HG03432 (cell line): ENCODE data around the gene DMBT1.

ENCODE experiments used
- ATAC-seq: cut with Tn5 transposase; IDR thresholded peaks from one replicate; pipeline ENCODE4 v1.9.1; 2021; ENCODE audit warnings: mild to moderate bottlenecking, moderate library complexity; ENCODE audit not compliant: unreplicated experiment

DMBT1 gene

DNA sequence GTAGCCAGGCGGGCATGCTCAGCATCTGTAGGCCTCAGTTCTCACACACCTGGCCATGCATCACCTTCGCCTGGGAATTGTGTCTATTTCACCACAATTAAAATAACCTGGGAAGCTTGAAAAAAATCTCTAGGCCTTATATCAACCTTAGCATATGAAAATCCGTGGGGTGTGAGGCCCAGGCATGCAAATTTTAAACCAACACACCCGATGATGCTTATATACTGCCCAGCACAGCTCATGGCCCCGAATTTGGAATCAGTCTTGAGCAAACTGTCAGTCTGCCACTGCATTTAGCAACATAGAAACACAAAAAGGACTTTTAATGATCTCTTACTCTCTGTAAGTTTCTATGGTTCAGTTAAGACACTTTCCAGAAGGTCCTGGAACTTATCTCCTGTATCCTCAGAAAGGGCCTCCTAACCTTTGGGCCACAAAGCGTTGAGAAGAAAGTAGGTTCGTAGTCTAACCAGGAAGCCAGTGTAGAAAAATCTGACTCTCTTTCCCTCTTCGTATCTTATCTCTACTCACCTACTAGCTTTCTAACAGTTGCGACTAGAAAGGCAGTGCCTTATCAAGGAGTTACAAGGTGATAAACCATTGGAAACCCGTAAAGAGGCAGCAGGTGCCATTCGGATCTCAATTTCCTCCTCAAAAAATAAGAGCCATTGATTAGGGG, 12.0 kb upstream of the DMBT1 start:
- no peak for ATAC-seq

DNA sequence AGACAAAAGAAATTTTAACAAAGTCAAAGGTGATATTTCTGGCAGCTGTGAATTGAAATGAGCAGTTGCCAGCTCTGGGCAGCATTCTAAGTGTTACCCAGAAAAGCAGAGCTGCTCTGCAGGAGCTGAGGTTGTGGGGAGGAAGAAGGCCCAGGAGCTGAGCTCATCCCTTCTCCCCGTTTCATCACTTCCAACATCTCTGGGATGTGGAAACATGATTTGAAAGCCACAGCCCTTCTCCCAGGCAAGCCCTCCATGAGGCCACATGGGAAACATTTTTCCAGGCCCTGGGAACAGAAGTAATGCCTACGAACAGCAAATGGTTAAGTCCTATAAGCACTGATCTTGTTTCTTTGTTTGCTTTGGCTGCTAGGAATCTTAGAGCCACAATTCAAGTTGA, 10.9 kb upstream of the DMBT1 start:
- no peak for ATAC-seq

DNA sequence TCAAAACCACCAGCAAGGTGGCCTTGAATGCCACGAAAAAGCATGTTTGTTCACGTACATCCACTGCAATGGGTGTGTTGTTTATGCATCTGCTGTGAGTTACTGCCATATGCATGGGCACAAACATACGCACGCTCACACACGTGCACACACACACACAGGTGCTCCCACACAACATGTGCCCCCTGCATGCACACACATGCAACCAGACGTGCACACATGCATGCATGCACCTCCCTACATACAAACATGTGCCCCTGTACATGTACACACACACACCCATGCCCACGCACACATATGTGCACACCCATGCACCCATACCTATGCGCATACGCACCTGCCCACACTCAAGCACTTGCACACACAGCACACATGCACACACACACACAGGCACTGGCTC, 10.1 kb upstream of the DMBT1 start:
- no peak for ATAC-seq

DNA sequence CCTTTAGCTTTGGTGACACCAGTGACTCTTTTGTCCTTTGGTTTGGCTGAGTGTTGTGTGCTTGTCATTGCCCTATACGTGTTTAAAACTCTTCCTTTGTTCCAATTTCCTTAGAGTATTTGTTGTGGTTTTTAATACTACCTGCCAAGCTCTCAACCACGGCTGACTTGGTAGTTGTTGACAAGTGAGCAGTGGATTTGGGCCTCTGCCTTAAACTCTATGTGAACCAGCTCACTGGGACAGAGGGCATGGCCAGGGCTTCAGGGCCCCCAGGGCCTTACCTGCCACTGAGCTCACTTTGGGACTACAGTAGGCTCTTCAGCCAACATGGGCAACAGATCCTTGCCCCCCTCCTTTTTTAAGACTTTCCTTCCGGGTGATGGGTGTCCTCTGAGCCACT, 9.6 kb upstream of the DMBT1 start:
- no peak for ATAC-seq

DNA sequence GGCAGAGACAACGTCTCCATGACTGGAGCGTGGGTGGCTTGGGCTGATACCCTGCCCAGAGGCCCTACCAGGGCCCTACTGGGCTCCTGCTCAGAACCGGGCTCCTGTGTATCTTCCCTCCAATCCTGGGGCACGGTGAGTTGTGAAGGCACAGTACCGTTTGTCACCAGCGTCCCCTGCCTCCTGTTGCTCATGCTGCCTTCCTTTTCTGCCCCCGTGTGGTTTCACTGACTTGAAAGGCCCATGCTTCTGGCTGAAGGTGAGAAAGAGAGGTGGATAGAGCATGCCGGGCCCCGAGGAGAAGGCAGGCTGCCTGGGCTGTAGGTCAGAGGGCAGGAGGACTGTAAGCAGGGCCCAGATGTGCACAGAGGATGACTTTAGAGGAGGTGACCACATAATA, 9.1 kb upstream of the DMBT1 start:
- ATAC-seq: no peak

DNA sequence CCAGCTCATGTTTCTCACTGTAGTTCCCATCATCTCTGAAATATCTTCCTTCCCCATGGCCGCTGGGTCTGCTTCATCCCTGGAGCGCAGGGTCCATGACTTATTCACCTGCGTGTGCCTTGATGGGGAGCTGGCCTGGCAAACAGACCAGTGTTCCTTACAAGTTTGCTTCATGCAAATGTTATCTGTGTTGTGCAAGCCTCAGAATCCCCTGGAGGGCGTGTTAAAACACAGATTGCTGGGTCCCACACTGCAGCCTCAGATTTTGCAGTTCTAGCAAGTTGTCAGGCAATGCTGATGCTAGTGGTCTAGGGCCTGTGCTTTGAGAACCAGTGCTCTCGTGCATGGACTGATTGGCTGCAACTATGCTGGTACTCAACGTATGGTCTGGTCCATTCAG, 7.2 kb upstream of the DMBT1 start:
- ATAC-seq: no peak

DNA sequence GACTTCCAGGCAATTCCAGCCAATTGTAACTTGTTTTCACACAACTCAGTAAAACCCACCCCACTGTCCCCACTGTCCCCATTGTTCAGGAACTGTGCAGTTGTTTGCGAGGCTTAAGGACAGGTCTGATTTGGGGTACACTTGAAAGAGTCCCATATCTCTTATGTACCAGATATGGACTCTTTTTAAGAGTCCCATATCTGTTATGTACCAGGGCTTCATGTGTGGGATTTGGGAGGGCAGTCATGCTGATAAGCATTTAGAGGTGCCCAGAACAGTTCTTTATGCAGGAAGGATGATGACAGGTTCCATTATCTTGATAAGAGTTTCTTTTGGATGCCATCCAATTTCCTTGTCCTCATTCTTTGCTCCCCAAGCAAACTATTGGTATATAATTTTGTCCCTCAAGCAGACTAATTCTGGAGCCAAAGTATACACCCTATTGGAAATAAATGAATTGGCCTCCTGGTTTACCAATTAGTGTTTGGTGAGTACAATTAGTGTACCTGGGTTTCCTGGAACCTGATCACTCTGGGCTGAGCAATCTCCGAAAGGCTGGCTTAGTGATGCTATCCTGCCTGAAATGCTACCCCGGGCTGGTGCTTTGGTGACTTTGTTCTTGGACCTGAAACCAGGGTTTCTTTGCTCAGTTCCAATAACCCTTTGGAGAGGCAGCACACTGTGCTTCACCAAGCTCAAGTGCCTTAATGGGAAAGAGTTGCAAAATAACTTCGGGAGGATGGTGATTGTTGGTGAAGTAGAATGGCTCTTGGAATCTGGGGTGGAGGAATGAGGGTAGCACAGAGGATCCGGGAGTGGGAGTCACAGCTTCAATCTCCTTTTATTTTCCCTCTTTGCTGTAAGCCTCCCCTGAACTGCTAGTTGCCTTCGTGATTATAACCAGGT, 6.2 kb upstream of the DMBT1 start:
- no peak for ATAC-seq

DNA sequence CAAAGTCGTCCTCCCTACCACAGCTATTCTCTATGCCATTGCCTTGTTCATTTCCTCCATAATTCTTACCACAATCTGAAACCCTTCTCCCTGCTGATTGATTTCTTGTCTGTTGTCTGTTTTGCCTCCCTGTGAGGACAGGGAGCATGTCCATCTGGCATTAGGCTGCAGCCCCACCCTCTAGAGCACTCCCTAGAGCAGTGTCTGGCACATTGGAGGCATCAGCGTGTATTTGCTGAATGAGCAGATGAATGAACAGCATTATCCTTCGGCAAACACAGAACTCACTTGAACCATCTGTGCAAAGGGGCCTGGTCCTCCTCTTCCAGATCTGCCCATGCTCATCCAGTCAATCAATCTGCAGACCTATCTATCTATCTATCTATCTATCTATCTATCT, 5.1 kb upstream of the DMBT1 start:
- ATAC-seq: no peak

DNA sequence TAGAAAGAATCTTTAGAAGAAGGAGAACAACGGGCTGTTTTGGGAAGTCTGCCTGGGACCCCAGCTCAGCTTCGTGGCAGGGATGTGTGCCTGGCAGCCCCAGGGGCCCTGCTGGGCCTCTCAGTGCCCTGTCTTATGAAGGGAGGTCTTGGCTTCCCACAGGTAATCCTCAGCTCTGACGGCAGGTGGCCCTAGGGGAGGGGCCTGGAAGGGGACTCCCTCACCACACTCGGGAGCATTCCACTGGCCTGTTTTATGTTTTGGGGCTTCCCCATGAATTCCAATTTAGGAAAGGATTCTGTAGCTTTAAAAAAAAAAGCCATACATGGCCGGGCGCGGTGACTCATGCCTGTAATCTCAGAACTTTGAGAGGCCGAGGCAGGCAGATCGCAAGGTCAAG, 3.0 kb upstream of the DMBT1 start:
- no peak for ATAC-seq

DNA sequence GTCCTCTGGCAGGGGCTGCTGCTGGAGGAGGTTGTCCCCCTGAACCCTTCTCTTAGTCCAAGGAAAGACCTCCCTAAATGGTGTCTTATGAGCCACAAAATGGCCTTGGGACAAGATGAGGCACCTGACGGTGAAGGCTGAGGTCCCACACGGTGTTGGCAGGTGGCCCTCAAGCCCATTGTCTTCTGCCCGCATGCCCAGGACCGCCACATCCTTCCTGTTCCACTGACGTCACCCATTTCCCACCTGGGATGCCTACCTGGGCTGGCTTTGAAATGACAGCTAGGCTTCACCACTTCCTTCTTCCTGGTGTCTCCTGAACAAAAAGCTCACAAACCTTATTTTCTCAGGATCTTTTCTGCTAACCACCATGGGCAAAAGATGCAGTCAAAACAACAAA, 2.1 kb upstream of the DMBT1 start:
- no peak for ATAC-seq

DNA sequence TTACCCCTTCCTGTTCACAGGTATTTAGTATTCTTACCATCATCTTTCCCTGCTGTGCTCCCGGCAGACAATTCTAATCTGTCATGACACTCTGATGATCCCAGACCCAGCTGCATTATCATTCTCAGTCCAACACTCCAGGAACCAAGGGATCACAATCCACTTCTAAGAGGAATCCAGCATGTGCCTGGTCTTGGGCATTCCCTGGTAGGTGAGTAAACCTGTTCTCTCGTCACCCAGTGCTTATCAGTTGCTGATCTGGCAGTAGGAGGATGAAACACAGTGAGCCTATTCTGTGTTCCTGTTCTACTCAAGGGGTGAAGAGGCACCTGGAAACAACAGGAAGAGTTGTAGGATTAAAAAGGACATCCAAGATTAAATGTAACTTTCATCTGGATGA, 1.3 kb upstream of the DMBT1 start:
- no peak for ATAC-seq

DNA sequence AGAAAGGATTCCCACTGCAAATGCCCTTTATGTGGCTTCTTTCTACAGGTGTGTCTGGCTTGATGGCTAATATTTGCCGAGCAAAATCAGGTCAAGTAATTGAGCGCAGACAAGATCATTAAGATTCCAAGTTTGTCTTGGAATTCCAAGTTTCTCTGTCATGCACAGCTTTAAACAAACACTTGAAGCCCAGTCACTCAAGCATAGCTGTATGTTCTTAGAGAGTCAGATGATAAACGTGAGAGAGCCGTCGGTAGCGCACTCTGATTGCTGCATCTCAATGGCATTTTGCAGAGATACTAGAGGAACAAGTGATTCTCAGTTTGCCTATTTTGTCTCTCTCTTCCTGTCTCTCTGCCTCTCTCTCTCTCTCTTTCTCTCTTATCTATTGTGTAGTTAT, 658 bp downstream of the DMBT1 start:
- ATAC-seq: no peak

DNA sequence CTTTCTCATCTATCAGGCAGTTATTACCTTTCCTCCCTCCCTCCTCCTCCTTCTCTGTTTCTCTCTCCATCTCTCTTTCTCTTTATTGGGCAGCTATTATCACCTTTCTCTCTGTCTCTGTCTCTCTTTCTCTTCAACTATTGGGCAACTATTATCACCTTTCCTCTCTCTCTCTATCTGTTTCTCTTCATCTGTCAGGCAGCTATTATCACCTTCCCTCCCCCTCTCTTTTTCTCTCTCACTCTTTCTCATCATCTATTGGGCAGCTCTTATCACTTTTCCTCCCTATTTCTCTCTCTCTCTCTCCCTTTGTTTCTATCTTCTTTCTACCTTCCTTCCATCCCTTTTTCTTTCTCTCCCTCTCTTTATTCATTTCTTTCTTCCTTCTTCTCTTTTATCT, 1.2 kb downstream of the DMBT1 start:
- no peak for ATAC-seq

DNA sequence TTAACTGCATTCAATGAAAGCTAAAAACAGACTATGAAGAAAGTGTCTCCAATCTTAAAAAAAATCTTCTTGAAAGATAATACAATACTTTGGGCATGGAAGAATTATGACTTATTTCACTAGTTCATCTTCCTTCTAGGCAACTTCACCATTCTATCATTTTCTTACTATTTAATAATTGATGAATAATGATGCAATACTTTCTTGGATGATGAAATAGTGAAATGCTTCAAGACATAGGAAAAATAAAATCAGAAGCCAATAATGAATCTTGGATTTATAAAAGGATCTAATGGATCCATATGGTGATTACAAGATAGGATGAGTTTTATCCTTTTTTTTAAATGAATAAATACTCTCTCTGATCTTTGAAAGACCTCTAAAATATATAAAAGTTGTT, 4.4 kb downstream of the DMBT1 start:
- ATAC-seq: no peak

DNA sequence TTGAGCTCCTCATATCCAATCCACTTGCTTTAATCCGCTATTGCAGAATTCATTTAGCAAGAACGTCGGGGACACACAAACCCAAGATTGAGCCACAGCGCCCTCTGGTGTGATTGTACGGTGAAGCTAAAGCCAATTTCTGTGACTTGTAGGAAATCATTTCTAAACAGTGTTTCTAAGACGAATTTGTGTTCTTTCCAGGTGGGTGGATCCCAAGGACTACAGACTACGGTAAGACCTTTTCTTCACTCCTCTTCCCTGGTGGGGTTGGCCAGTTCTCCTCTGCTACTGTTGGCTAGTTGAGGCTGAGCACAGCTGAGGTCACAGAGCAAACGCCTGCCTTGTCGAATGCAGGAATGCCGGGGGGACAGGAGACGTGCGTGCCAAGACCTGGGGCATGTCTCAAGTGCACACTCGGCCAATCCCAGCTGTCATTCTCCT, 5.2 kb downstream of the DMBT1 start:
- ATAC-seq: no peak

DNA sequence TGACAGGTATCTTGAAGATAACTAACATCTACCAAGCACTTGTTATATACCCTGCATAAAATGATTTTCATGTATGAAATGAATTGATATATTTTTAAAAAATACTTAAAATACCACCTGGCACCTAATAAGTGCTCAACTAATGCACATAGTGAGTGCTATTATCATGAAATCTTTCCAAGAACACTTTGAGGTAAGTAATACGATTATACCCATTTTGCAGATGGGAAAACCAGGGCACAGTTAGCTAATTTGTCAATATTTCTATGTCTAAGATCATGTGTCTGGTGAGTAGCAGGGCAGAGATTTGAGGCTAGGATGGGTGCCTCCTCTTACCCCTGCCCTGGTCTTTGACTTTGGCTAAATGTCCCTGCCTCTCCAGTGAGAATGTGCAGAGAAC, 6.1 kb downstream of the DMBT1 start:
- no peak for ATAC-seq

DNA sequence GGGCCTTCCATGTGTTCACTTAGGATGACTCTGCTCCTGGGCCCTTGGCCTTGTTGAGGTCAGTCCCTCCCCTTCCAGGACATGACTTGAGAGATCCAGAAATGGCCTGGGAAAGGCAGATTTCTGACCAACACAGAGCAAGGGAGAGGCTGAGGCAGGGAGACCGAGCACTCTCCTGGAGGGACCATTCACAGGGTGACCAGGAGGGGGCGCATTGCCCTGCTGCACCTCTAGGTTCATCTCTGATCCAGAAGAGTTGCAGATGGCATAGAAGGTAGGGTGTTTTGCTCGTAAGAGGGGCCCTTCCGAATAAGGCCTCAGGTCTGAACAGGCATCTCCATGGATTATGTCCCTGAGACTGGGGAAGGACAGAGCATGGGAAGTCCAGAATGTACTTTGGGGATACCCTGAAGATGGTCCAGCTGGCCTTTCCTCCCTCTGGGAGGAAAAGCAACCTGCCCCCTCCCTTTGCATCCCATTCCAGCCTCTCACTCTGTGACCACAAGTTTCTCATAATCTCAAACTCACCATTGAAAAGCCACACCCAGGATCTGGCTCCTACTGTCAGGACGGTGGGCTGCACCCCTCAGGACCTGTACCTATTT, 6.6 kb downstream of the DMBT1 start:
- no peak for ATAC-seq

DNA sequence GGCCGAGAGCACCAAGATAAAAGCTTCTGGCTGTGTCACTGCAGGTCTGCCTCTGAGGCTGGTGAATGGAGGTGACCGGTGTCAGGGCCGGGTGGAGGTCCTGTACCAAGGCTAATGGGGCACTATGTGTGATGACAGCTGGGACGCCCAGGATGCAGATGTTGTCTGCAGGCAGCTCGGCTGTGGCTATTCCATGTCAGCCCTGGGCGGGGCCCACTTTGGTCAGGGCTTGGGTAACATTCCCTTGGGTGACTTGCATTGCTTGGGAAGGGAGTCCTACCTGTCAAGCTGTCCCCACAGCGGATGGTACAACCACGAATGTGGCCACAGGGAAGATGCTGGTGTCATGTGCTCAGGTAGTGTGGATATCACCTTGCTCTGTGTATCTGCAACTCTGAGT, 8.0 kb downstream of the DMBT1 start:
- ATAC-seq: no peak

DNA sequence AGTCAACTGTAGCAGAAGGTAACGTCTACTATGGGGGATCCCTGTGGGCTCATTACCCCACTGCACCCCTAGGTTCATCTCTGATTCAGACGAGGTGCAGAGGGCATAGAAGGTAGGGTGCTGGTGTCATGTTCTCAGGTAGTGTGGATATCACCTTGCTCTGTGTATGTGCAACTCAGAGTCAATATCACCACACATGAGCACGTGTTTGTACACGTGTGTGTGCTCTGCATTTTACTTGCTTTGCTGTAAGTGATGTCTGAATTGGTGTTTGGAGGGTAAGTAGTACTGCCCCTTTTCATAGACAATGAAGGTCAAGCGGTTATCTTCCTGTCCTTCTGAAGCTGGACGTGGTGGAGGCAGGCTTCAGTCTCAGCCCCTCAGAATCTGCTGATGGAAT, 10.4 kb downstream of the DMBT1 start:
- ATAC-seq: no peak

DNA sequence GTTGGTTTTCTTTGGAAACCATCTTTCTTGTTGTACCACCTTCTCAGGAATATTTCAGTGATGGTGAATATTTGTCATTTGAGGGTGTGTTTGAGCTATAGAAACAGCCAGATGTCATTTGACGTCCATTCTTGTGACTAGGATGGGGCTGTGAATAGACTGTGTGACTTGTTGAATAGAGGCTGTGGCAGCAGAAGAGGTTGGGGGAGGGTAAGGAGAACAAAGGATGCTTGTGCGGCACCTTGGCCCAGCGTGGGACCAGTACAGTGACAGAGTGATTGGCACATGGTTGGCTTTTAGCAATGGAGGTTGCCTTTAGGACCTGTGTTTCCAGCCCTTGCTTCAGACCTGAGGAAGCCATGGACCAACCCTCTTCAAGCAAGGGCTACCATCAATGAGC, 11.3 kb downstream of the DMBT1 start:
- ATAC-seq: no peak

DNA sequence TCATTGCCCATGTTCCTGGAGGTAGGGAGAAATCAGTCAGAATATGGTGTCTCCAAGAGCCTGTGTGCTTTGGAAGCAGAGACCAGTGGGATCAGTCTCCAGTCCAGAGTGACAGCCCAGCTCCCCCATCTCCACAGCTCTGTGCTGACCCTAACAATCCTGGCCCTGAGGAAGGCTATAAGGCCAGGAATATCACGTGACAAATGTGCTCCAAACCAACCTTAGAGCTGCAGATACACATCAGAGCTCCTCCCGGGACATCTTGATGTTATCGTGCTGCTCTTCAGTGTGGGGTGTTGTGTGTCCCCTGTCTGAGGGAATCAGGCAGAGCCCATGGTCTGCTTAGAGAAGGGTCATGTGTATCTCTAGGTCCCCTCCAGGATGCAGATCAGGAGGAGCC, 15.2 kb downstream of the DMBT1 start:
- ATAC-seq: no peak

DNA sequence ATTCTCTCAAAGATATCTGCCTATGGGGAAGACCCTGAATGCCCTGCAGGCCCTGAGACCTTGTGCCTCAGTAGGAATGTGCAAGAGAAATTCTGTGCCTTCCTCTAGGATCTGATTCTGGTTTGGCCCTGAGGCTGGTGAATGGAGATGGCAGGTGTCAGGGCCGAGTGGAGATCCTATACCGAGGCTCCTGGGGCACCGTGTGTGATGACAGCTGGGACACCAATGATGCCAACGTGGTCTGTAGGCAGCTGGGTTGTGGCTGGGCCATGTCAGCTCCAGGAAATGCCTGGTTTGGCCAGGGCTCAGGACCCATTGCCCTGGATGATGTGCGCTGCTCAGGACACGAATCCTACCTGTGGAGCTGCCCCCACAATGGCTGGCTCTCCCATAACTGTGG, 15.7 kb downstream of the DMBT1 start:
- no peak for ATAC-seq
